IMR-90 (cell line): ENCODE results near the gene WDR70. TPM values are rescaled to one million over a fixed set of nuclear protein-coding genes. Genes with fewer than 3 reads are reported as not detected.

Experiments used
- ATAC-seq: fragments of 200-7000 bp; cut with Tn5 transposase; 2 replicates; pipeline ENCODE4 v1.9.1; 2020; ENCODE audit warnings: low read depth, mild to moderate bottlenecking, moderate library complexity
- BruUV-seq: library from RNA; stranded (reverse); fragments of 400-500 nt; replicated peaks from 2 replicates; lab custom pipeline; 2021; lab: Mats Ljungman, UMichigan
- CTCF ChIA-PET: fragments of 300-600 bp; formaldehyde crosslinking; extraction: SDS; loops from one replicate; lab custom pipeline; 2021; ENCODE audit warnings: antibody characterized with exemption; lab: Yijun Ruan, JAX
- POLR2A ChIA-PET: fragments of 300-600 bp; sonication (Branson Sonifier 250); formaldehyde crosslinking; loops from one replicate; lab custom pipeline; 2022; ENCODE audit warnings: antibody characterized with exemption; ENCODE audit not compliant: unreplicated experiment; lab: Charles Lee
- DNase-seq: peaks from one replicate; pipeline ENCODE4 v3.0.0; 2013
- H2AFZ ChIP-seq: replicated peaks from 2 replicates; pipeline ENCODE3; 2013; ENCODE audit warnings: low read length, mild to moderate bottlenecking; ENCODE audit not compliant: poor library complexity
- H2AK5ac ChIP-seq: 2 replicates; pipeline ENCODE4 v1.6.1; 2013; ENCODE audit warnings: low read depth, low read length, inconsistent platforms
- H2AK9ac ChIP-seq: replicated peaks from 2 replicates; pipeline ENCODE3; 2013; ENCODE audit warnings: mild to moderate bottlenecking, low read depth, low read length, moderate library complexity; ENCODE audit not compliant: poor library complexity
- H2BK120ac ChIP-seq: 2 replicates; pipeline ENCODE4 v1.6.1; 2013; ENCODE audit warnings: low read depth, low read length, inconsistent platforms
- H2BK15ac ChIP-seq: 3 replicates; pipeline ENCODE4 v1.6.1; 2013; ENCODE audit warnings: low read depth, low read length, inconsistent platforms
- H2BK20ac ChIP-seq: 2 replicates; pipeline ENCODE4 v1.6.1; 2013; ENCODE audit warnings: low read depth, mild to moderate bottlenecking, inconsistent platforms, low read length, moderate library complexity
- H2BK5ac ChIP-seq: 2 replicates; pipeline ENCODE4 v1.6.1; 2013; ENCODE audit warnings: mild to moderate bottlenecking, low read depth, low read length, inconsistent platforms; ENCODE audit not compliant: poor library complexity, severe bottlenecking
- H3K14ac ChIP-seq: replicated peaks from 2 replicates; pipeline ENCODE4 v1.6.1; 2013; ENCODE audit warnings: low read depth, low read length, inconsistent platforms
- H3K18ac ChIP-seq: 2 replicates; pipeline ENCODE4 v1.6.1; 2013; ENCODE audit warnings: low read depth, low read length, control low read depth
- H3K23ac ChIP-seq: 2 replicates; pipeline ENCODE4 v1.6.1; 2013; ENCODE audit warnings: low read depth, low read length, inconsistent platforms
- H3K27ac ChIP-seq: 2 replicates; pipeline ENCODE4 v1.5.1; 2013; ENCODE audit warnings: mild to moderate bottlenecking, control low read depth, low read length; ENCODE audit not compliant: insufficient read depth
- H3K27me3 ChIP-seq: 2 replicates; pipeline ENCODE4 v1.6.1; 2013; ENCODE audit warnings: low read length; ENCODE audit not compliant: control insufficient read depth, insufficient read depth
- H3K36me3 ChIP-seq: 2 replicates; pipeline ENCODE4 v1.6.1; 2013; ENCODE audit warnings: low read length, mixed read lengths; ENCODE audit not compliant: control insufficient read depth, insufficient read depth
- H3K4ac ChIP-seq: 2 replicates; pipeline ENCODE4 v1.6.1; 2013; ENCODE audit warnings: low read depth, low read length, inconsistent platforms
- H3K4me1 ChIP-seq: 2 replicates; pipeline ENCODE4 v1.6.1; 2013; ENCODE audit warnings: low read length, mixed read lengths; ENCODE audit not compliant: control insufficient read depth, insufficient read depth
- H3K4me2 ChIP-seq: 2 replicates; pipeline ENCODE4 v1.6.1; 2013; ENCODE audit warnings: low read depth, mild to moderate bottlenecking, control low read depth, low read length, moderate library complexity
- H3K4me3 ChIP-seq: 2 replicates; pipeline ENCODE4 v1.5.1; 2013; ENCODE audit warnings: low read depth, mild to moderate bottlenecking, control low read depth, low read length, moderate library complexity; ENCODE audit not compliant: insufficient read depth
- H3K56ac ChIP-seq: 2 replicates; pipeline ENCODE4 v1.6.1; 2013; ENCODE audit warnings: low read length, inconsistent platforms; ENCODE audit not compliant: insufficient read depth; ENCODE audit errors: extremely low read depth
- H3K79me1 ChIP-seq, 2 experiments: 2 replicates each; pipeline ENCODE4 v1.6.1; 2013; ENCODE audit warnings: low read length in 2 of 2, inconsistent platforms in 1 of 2, low read depth in 1 of 2
- H3K9ac ChIP-seq: 2 replicates; pipeline ENCODE4 v1.6.1; 2013; ENCODE audit warnings: low read depth, low read length, control low read depth
- H3K9me1 ChIP-seq: 2 replicates; pipeline ENCODE4 v1.6.1; 2013; ENCODE audit warnings: low read length, inconsistent platforms; ENCODE audit not compliant: insufficient read depth
- H3K9me3 ChIP-seq: 2 replicates; pipeline ENCODE4 v1.6.1; 2013; ENCODE audit warnings: low read length; ENCODE audit not compliant: control insufficient read depth, insufficient read depth
- H4K20me1 ChIP-seq: 2 replicates; pipeline ENCODE4 v1.6.1; 2013; ENCODE audit warnings: low read length, inconsistent platforms; ENCODE audit not compliant: insufficient read depth
- H4K5ac ChIP-seq: 2 replicates; pipeline ENCODE4 v1.6.1; 2013; ENCODE audit warnings: mild to moderate bottlenecking, low read depth, low read length, control low read depth
- H4K8ac ChIP-seq, 2 experiments: 2 replicates each; pipeline ENCODE4 v1.6.1; 2013; ENCODE audit warnings: low read depth in 2 of 2, low read length in 2 of 2, control low read depth in 1 of 2, inconsistent platforms in 1 of 2
- H4K91ac ChIP-seq: 2 replicates; pipeline ENCODE4 v1.6.1; 2013; ENCODE audit warnings: low read depth, low read length, inconsistent platforms; ENCODE audit not compliant: insufficient read depth
- CEBPB ChIP-seq: IDR thresholded peaks from 2 replicates; pipeline ENCODE4 v1.6.1; 2012; ENCODE audit warnings: low read depth, low read length, improper control_type of control experiment
- CTCF ChIP-seq: conservative IDR thresholded peaks from 2 replicates; pipeline ENCODE4 v1.5.1; 2012; ENCODE audit warnings: mild to moderate bottlenecking, low read depth, low read length, improper control_type of control experiment
- FOS ChIP-seq: fragments of 150-350 bp; IDR thresholded peaks from 2 replicates; pipeline ENCODE4 v1.6.1; 2016; ENCODE audit warnings: low read depth, low read length
- MAFK ChIP-seq: IDR thresholded peaks from 2 replicates; pipeline ENCODE4 v1.6.1; 2012; ENCODE audit warnings: low read depth, low read length, improper control_type of control experiment
- MAZ ChIP-seq: IDR thresholded peaks from 2 replicates; pipeline ENCODE4 v1.6.1; 2012; ENCODE audit warnings: low read depth, mild to moderate bottlenecking, low read length, improper control_type of control experiment, moderate library complexity, borderline replicate concordance
- MXI1 ChIP-seq: IDR thresholded peaks from 2 replicates; pipeline ENCODE4 v1.6.1; 2012; ENCODE audit warnings: low read depth, mild to moderate bottlenecking, low read length, moderate library complexity, borderline replicate concordance
- NFE2L2 ChIP-seq: fragments of 150-350 bp; IDR thresholded peaks from 2 replicates; pipeline ENCODE4 v1.6.1; 2016; ENCODE audit warnings: low read depth, mild to moderate bottlenecking, low read length
- POLR2A ChIP-seq: IDR thresholded peaks from 2 replicates; pipeline ENCODE4 v1.6.1; 2012; ENCODE audit warnings: mild to moderate bottlenecking, low read depth, low read length
- RCOR1 ChIP-seq: IDR thresholded peaks from 2 replicates; pipeline ENCODE4 v1.6.1; 2012; ENCODE audit warnings: mild to moderate bottlenecking, low read length, improper control_type of control experiment; ENCODE audit not compliant: insufficient replicate concordance
- RFX5 ChIP-seq: IDR thresholded peaks from 2 replicates; pipeline ENCODE4 v1.8.0; 2012; ENCODE audit warnings: low read depth, mild to moderate bottlenecking, low read length, moderate library complexity
- USF2 ChIP-seq: fragments of 150-350 bp; IDR thresholded peaks from 2 replicates; pipeline ENCODE4 v1.6.1; 2017; ENCODE audit warnings: mild to moderate bottlenecking, antibody characterized with exemption, low read length, low read depth
- WGBS, 2 experiments: methylation state at CpG; one replicate each; pipeline versions ENCODE4 v1.1.5 to v1.1.7; 2013; ENCODE audit warnings: missing lambda C conversion rate in 2 of 2; ENCODE audit not compliant: insufficient read length in 1 of 2; ENCODE audit errors: extremely low coverage in 2 of 2; 5-methylcytosine and 5-hydroxymethylcytosine counted together
- dilution Hi-C: fragments of 300-500 bp; cut with HindIII; formaldehyde crosslinking; loops from one replicate; pipeline ENCODE4 v1.14.3; 2018; ENCODE audit warnings: low sequenced_read_pairs; ENCODE audit not compliant: unreplicated experiment
- in situ Hi-C: fragments of 300-500 bp; cut with MboI; formaldehyde crosslinking; loops from 3 replicates; pipeline ENCODE4 v1.14.3; 2019; ENCODE audit warnings: low sequenced_read_pairs, inconsistent platforms, mixed read lengths
- intact Hi-C: fragments of 100-400 bp; cut with micrococcal nuclease; formaldehyde crosslinking; loops from 2 replicates; pipeline ENCODE4 v1.10.0; 2022
- polyA plus RNA-seq, 3 experiments: library from polyadenylated mRNA; depleted of rRNA; stranded (reverse); fragments of >200 nt; gene quantifications; 2 replicates each; pipeline ENCODE4 v1.2.3, GENCODE V29; 2012; ENCODE audit warnings: low replicate concordance in 1 of 3
- total RNA-seq: library from RNA; depleted of rRNA; stranded (reverse); fragments of >200 nt; gene quantifications from 2 replicates; pipeline ENCODE4 v1.2.3, GENCODE V29; 2012

WDR70 gene
- total and polyA plus RNA-seq, 2 of the 4 experiments (the other 2 are of a cell fraction), result 16.7 to 29.9 TPM

- TF ChIP-seq CTCF (no peak), USF2 (no peak), RCOR1 (no peak), POLR2A (no peak)
Measured at GRCh38 chr5:37725185-37725584, 346.1 kb downstream of the WDR70 start (continued).

- H3K9ac ChIP-seq, result no peak overlapping the region
- CTCF ChIA-PET, result no interaction called here
- POLR2A ChIA-PET, result no interaction called here
- no peak overlapping the region for H3K27ac ChIP-seq
- H3K79me1 ChIP-seq, result peaks cover 0 to 3% of the 10 kb centered on the region in 2 experiments; a peak in 1 of 4 replicates
- no peak overlapping the region for H3K4ac ChIP-seq
- peaks cover 5% of the 10 kb centered on the region for H3K9me1 ChIP-seq
- H4K5ac ChIP-seq, result no peak overlapping the region
- no peak overlapping the region for H4K8ac ChIP-seq
- no peaks in the 10 kb centered on the region for H3K27me3 ChIP-seq
- H2AK5ac ChIP-seq, result no peak overlapping the region
- ATAC-seq, result no peak
- DNase-seq, result no peak
- WGBS, 2 experiments, result no CpG with 5 or more reads among the region's 3 CpGs
- in situ Hi-C loops (no loop called here), dilution Hi-C loops (no loop called here), intact Hi-C loops (no loop called here)
- no peak overlapping the region for H3K23ac ChIP-seq
- no peaks in the 10 kb centered on the region for H3K9me3 ChIP-seq
- no peaks in the 10 kb centered on the region for H4K20me1 ChIP-seq
- no peak overlapping the region for H3K56ac ChIP-seq
- H3K4me1 ChIP-seq, result peaks cover 3% of the 10 kb centered on the region
- no peak overlapping the region for H3K14ac ChIP-seq
- H3K18ac ChIP-seq, result no peak overlapping the region
- H2BK5ac ChIP-seq, result no peak overlapping the region
- H2AK9ac ChIP-seq, result no peak overlapping the region
- peaks cover 8% of the 10 kb centered on the region for H3K36me3 ChIP-seq
- H2BK120ac ChIP-seq, result no peak overlapping the region
- no peak overlapping the region for H2BK15ac ChIP-seq
- H4K91ac ChIP-seq, result no peak overlapping the region
- H3K4me2 ChIP-seq, result no peak overlapping the region
- H3K4me3 ChIP-seq, result no peak overlapping the region
- no peak overlapping the region for H2AFZ ChIP-seq
- no peak overlapping the region for H2BK20ac ChIP-seq
- BruUV-seq, result no TSS peak
- TF ChIP-seq POLR2A (no peak), CEBPB (no peak), MXI1 (no peak), CTCF (no peak), FOS (no peak), MAZ (no peak), USF2 (no peak), NFE2L2 (no peak), RFX5 (no peak), MAFK (no peak), RCOR1 (no peak)
Measured at GRCh38 chr5:37727238-37727637, 348.1 kb downstream of the WDR70 start.
